Fibroblast of lung (primary cell): ENCODE data around the gene EYA3. TPM values are rescaled to one million over a fixed set of nuclear protein-coding genes. Genes with fewer than 3 reads are reported as not detected.

ENCODE experiments used
- DNase-seq, 2 donors: peaks; one replicate each; pipeline versions ENCODE4 v3.0.0 to v3.0.0-alpha.2; 2010; ENCODE audit warnings: low read depth in 2 of 2
- H2AFZ ChIP-seq: 2 replicates; pipeline ENCODE4 v1.5.1; 2012; ENCODE audit warnings: low read length, control low read depth, inconsistent platforms
- H3K27ac ChIP-seq: 2 replicates; pipeline ENCODE4 v1.5.1; 2011; ENCODE audit warnings: low read length, control low read depth; ENCODE audit not compliant: insufficient read depth
- H3K27me3 ChIP-seq: 2 replicates; pipeline ENCODE4 v1.5.1; 2011; ENCODE audit warnings: mild to moderate bottlenecking, low read length; ENCODE audit not compliant: control insufficient read depth, insufficient read depth
- H3K36me3 ChIP-seq: 2 replicates; pipeline ENCODE4 v1.5.1; 2011; ENCODE audit warnings: low read length; ENCODE audit not compliant: control insufficient read depth, insufficient read depth
- H3K4me1 ChIP-seq: 2 replicates; pipeline ENCODE4 v1.5.1; 2011; ENCODE audit warnings: low read length; ENCODE audit not compliant: control insufficient read depth, insufficient read depth; ENCODE audit errors: extremely low read depth
- H3K4me2 ChIP-seq: 2 replicates; pipeline ENCODE4 v1.5.1; 2011; ENCODE audit warnings: low read length, control low read depth; ENCODE audit not compliant: insufficient read depth; ENCODE audit errors: extremely low read depth
- H3K4me3 ChIP-seq, 4 experiments: fragments of 200-600 bp in 1 of 4; sonication (generic) in 1 of 4; replicated peaks in 1 of 4; 2 replicates each; pipeline ENCODE4 v1.5.1; 2011 to 2016; ENCODE audit warnings: low read length in 4 of 4, low read depth in 3 of 4, mild to moderate bottlenecking in 3 of 4, control low read depth in 2 of 4, inconsistent platforms in 1 of 4, mixed read lengths in 1 of 4; ENCODE audit not compliant: insufficient read depth in 1 of 4; ENCODE audit errors: control extremely low read depth in 1 of 4
- H3K79me2 ChIP-seq: 2 replicates; pipeline ENCODE4 v1.5.1; 2012; ENCODE audit warnings: mild to moderate bottlenecking, low read length, inconsistent platforms; ENCODE audit not compliant: control insufficient read depth, insufficient read depth
- H3K9ac ChIP-seq: 2 replicates; pipeline ENCODE4 v1.5.1; 2011; ENCODE audit warnings: mild to moderate bottlenecking, low read length, control low read depth; ENCODE audit not compliant: insufficient read depth
- H3K9me3 ChIP-seq: 2 replicates; pipeline ENCODE4 v1.5.1; 2012; ENCODE audit warnings: low read depth, low read length; ENCODE audit not compliant: control insufficient read depth, insufficient read depth
- H4K20me1 ChIP-seq: 2 replicates; pipeline ENCODE4 v1.5.1; 2011; ENCODE audit warnings: low read length; ENCODE audit not compliant: control insufficient read depth, insufficient read depth; ENCODE audit errors: extremely low read depth
- CTCF ChIP-seq, 2 donors: IDR thresholded peaks in 1 of 2; conservative IDR thresholded peaks in 1 of 2; 1 replicate in 1 of 2; 2 replicates in 1 of 2; pipeline ENCODE4 v1.5.1; 2011 to 2012; ENCODE audit warnings: low read length in 2 of 2, control low read depth in 1 of 2, inconsistent platforms in 1 of 2, low read depth in 1 of 2, mild to moderate bottlenecking in 1 of 2
- EZH2 ChIP-seq: IDR thresholded peaks from 2 replicates; pipeline ENCODE4 v1.5.1; 2012; ENCODE audit warnings: low read length, control low read depth, mild to moderate bottlenecking; ENCODE audit errors: missing control alignments
- polyA plus RNA-seq, 2 donors: library from polyadenylated mRNA; depleted of rRNA in 1 of 2; stranded (reverse) in 1 of 2; unstranded in 1 of 2; fragments of >200 nt; gene quantifications; 2 replicates each; pipeline ENCODE4 v1.2.1, GENCODE V29; 2011 to 2012; ENCODE audit warnings: missing spikeins in 1 of 2
- total RNA-seq: library from RNA; depleted of rRNA; stranded (reverse); fragments of >200 nt; gene quantifications from 2 replicates; pipeline ENCODE4 v1.2.1, GENCODE V29; 2014

EYA3 gene
- total and polyA plus RNA-seq, 2 donors (not counting 1 experiment from before 2014, with no cell fraction given): 11.2 to 17.5 TPM

GRCh38 chr1:27979859-27980201 is 108.6 kb downstream of the EYA3 start:
- Histone ChIP-seq H3K27ac (no peak overlapping the region), H3K4me3 (no peak overlapping the region), H2AFZ (no peak overlapping the region), H3K9me3 (no peaks in the 10 kb centered on the region), H3K4me1 (no peaks in the 10 kb centered on the region), H3K9ac (no peak overlapping the region), H3K36me3 (no peaks in the 10 kb centered on the region), H4K20me1 (no peaks in the 10 kb centered on the region), H3K4me2 (no peak overlapping the region), H3K79me2 (no peaks in the 10 kb centered on the region), H3K27me3 (no peaks in the 10 kb centered on the region)
- TF ChIP-seq CTCF (conservative IDR thresholded peaks at IDR 0.05 in 1 of 2, IDR thresholded peaks at IDR 0.05 in 1 of 2; ENCODE audit: low read depth in 1 of 2, low read length in 2 of 2): no peak
- TF ChIP-seq EZH2: no peak
- DNase-seq: no peak

GRCh38 chr1:27979151-27979858 is 109.1 kb downstream of the EYA3 start:
- Histone ChIP-seq H3K27me3 (no peaks in the 10 kb centered on the region), H3K27ac (no peak overlapping the region), H3K4me3 (no peak overlapping the region), H2AFZ (no peak overlapping the region), H3K9me3 (no peaks in the 10 kb centered on the region), H3K79me2 (no peaks in the 10 kb centered on the region), H3K4me2 (no peak overlapping the region), H3K9ac (no peak overlapping the region), H4K20me1 (no peaks in the 10 kb centered on the region), H3K36me3 (no peaks in the 10 kb centered on the region), H3K4me1 (no peaks in the 10 kb centered on the region)
- TF ChIP-seq CTCF (conservative IDR thresholded peaks at IDR 0.05 in 1 of 2, IDR thresholded peaks at IDR 0.05 in 1 of 2; ENCODE audit: low read depth in 1 of 2, low read length in 2 of 2): peak; percentile 41 to 48
- TF ChIP-seq EZH2: no peak
- DNase-seq: peak; percentile 70 to 88

- peaks cover 15% of the 10 kb centered on the region for H3K4me1 ChIP-seq
- H3K4me2 ChIP-seq: no peak overlapping the region
- H4K20me1 ChIP-seq: no peaks in the 10 kb centered on the region
- no peak for TF ChIP-seq EZH2
- no peak for TF ChIP-seq CTCF (conservative IDR thresholded peaks at IDR 0.05 in 1 of 2, IDR thresholded peaks at IDR 0.05 in 1 of 2; ENCODE audit: low read depth in 1 of 2, low read length in 2 of 2)
- no peak overlapping the region for H3K9ac ChIP-seq
- no peak for DNase-seq
- H3K4me3 ChIP-seq: no peak overlapping the region
- H3K79me2 ChIP-seq: no peaks in the 10 kb centered on the region
- no peaks in the 10 kb centered on the region for H3K9me3 ChIP-seq
- peaks cover 2% of the 10 kb centered on the region for H3K36me3 ChIP-seq
- no peak overlapping the region for H3K27ac ChIP-seq
- H2AFZ ChIP-seq: no peak overlapping the region
- H3K27me3 ChIP-seq: no peaks in the 10 kb centered on the region
These were observed 114.0 kb downstream of the EYA3 start for GRCh38 chr1:27974417-27974781.
